Astrocyte (in vitro differentiated cells and primary cell): ENCODE data around the gene SPTBN2. TPM values are rescaled to one million over a fixed set of nuclear protein-coding genes. Genes with fewer than 3 reads are reported as not detected.

ENCODE experiments used
- DNase-seq: peaks from one replicate; pipeline ENCODE4 v3.0.0-alpha.2; 2010; ENCODE audit warnings: low read depth
- FAIRE-seq: peaks from 2 replicates; lab custom pipeline; 2011; peaks lifted over from hg19 to GRCh38; lab: Jason Lieb, UNC
- H2AFZ ChIP-seq: 2 replicates; pipeline ENCODE4 v1.6.0; 2012; ENCODE audit warnings: low read depth, low read length, inconsistent platforms
- H3K27ac ChIP-seq: 2 replicates; pipeline ENCODE4 v1.5.1; 2011; ENCODE audit warnings: low read depth, low read length, inconsistent platforms
- H3K27me3 ChIP-seq: 2 replicates; pipeline ENCODE4 v1.6.0; 2011; ENCODE audit warnings: low read length, inconsistent platforms; ENCODE audit not compliant: insufficient read depth
- H3K36me3 ChIP-seq: 2 replicates; pipeline ENCODE4 v1.5.1; 2011; ENCODE audit warnings: low read length, inconsistent platforms; ENCODE audit not compliant: insufficient read depth
- H3K4me1 ChIP-seq: 2 replicates; pipeline ENCODE4 v1.5.1; 2011; ENCODE audit warnings: low read length, inconsistent platforms; ENCODE audit not compliant: insufficient read depth
- H3K4me2 ChIP-seq: 2 replicates; pipeline ENCODE4 v1.6.0; 2012; ENCODE audit warnings: low read length, inconsistent platforms
- H3K4me3 ChIP-seq: 2 replicates; pipeline ENCODE4 v1.5.1; 2011; ENCODE audit warnings: low read depth, mild to moderate bottlenecking, low read length, inconsistent platforms; ENCODE audit not compliant: insufficient read depth
- H3K79me2 ChIP-seq: 2 replicates; pipeline ENCODE4 v1.6.0; 2012; ENCODE audit warnings: mild to moderate bottlenecking, low read length, inconsistent platforms; ENCODE audit not compliant: insufficient read depth
- H3K9ac ChIP-seq: 2 replicates; pipeline ENCODE4 v1.6.0; 2012; ENCODE audit warnings: mild to moderate bottlenecking, low read length, inconsistent platforms
- H3K9me3 ChIP-seq: 2 replicates; pipeline ENCODE4 v1.5.1; 2012; ENCODE audit warnings: low read depth, mild to moderate bottlenecking, low read length, inconsistent platforms; ENCODE audit not compliant: insufficient read depth
- H4K20me1 ChIP-seq: 2 replicates; pipeline ENCODE4 v1.6.0; 2012; ENCODE audit warnings: low read length, inconsistent platforms; ENCODE audit not compliant: insufficient read depth
- H3K27ac Mint-ChIP-seq: one replicate; pipeline ENCODE4 v1.8.0; 2021; ENCODE audit warnings: mild to moderate bottlenecking, mixed read lengths; ENCODE audit not compliant: unreplicated experiment
- H3K27me3 Mint-ChIP-seq: one replicate; pipeline ENCODE4 v1.8.0; 2021; ENCODE audit warnings: low read depth, mixed read lengths; ENCODE audit not compliant: unreplicated experiment
- H3K36me3 Mint-ChIP-seq: one replicate; pipeline ENCODE4 v1.8.0; 2021; ENCODE audit warnings: low read depth, mixed read lengths; ENCODE audit not compliant: unreplicated experiment
- H3K4me1 Mint-ChIP-seq: one replicate; pipeline ENCODE4 v1.8.0; 2021; ENCODE audit warnings: low read depth, mixed read lengths; ENCODE audit not compliant: unreplicated experiment
- H3K4me3 Mint-ChIP-seq: one replicate; pipeline ENCODE4 v1.8.0; 2021; ENCODE audit warnings: mild to moderate bottlenecking, moderate library complexity, mixed read lengths; ENCODE audit not compliant: unreplicated experiment
- H3K9me3 Mint-ChIP-seq: one replicate; pipeline ENCODE4 v1.8.0; 2021; ENCODE audit warnings: mild to moderate bottlenecking, mixed read lengths; ENCODE audit not compliant: unreplicated experiment
- CTCF ChIP-seq: IDR thresholded peaks from 2 replicates; pipeline ENCODE4 v1.5.1; 2011; ENCODE audit warnings: low read depth, mild to moderate bottlenecking, inconsistent platforms, low read length, moderate library complexity; ENCODE audit not compliant: insufficient read depth
- EZH2 ChIP-seq: IDR thresholded peaks from 2 replicates; pipeline ENCODE4 v1.6.1; 2012; ENCODE audit warnings: mild to moderate bottlenecking, low read length, inconsistent platforms; ENCODE audit not compliant: insufficient read depth
- total RNA-seq: library from RNA; stranded (reverse); gene quantifications from 2 replicates; pipeline ENCODE4 v1.2.1, GENCODE V29; 2021

Gene SPTBN2
- total RNA-seq, 1 donor from 2014 or later: 18.2 TPM

GRCh38 chr11:66713746-66714480, 15.1 kb downstream of the SPTBN2 start:
- H3K27me3 Mint-ChIP-seq: peaks cover 19% of the 10 kb centered on the region
- FAIRE-seq: no peak
- Histone ChIP-seq H3K27me3 (no peaks in the 10 kb centered on the region), H3K4me2 (no peak overlapping the region), H3K4me3 (no peak overlapping the region), H4K20me1 (no peaks in the 10 kb centered on the region), H3K27ac (no peak overlapping the region), H3K4me1 (no peaks in the 10 kb centered on the region), H3K36me3 (no peaks in the 10 kb centered on the region), H3K79me2 (no peaks in the 10 kb centered on the region), H3K9ac (no peak overlapping the region), H3K9me3 (no peaks in the 10 kb centered on the region), H2AFZ (no peak overlapping the region)
- H3K4me1 Mint-ChIP-seq: peaks cover 2% of the 10 kb centered on the region
- H3K27ac Mint-ChIP-seq: no peak overlapping the region
- H3K36me3 Mint-ChIP-seq: peaks cover 19% of the 10 kb centered on the region
- TF ChIP-seq EZH2 (no peak), CTCF (no peak)
- H3K9me3 Mint-ChIP-seq: peaks cover 2% of the 10 kb centered on the region
- DNase-seq: no peak
- no peak overlapping the region for H3K4me3 Mint-ChIP-seq

- H3K36me3 ChIP-seq: no peaks in the 10 kb centered on the region
- no peaks in the 10 kb centered on the region for H3K27me3 ChIP-seq
- no peaks in the 10 kb centered on the region for H3K9me3 ChIP-seq
- H3K27me3 Mint-ChIP-seq: peaks cover 6% of the 10 kb centered on the region
- no peak overlapping the region for H3K4me3 ChIP-seq
- H3K4me1 Mint-ChIP-seq: peaks cover 4% of the 10 kb centered on the region
- no peak overlapping the region for H3K4me3 Mint-ChIP-seq
- no peak overlapping the region for H3K9ac ChIP-seq
- no peak overlapping the region for H2AFZ ChIP-seq
- DNase-seq (no peak), FAIRE-seq (no peak)
- H4K20me1 ChIP-seq: no peaks in the 10 kb centered on the region
- H3K27ac ChIP-seq: no peak overlapping the region
- H3K9me3 Mint-ChIP-seq: peaks cover 2% of the 10 kb centered on the region
- TF ChIP-seq CTCF: no peak
- no peak for TF ChIP-seq EZH2
- H3K4me2 ChIP-seq: no peak overlapping the region
- no peaks in the 10 kb centered on the region for H3K79me2 ChIP-seq
- H3K27ac Mint-ChIP-seq: no peak overlapping the region
- H3K4me1 ChIP-seq: no peaks in the 10 kb centered on the region
- H3K36me3 Mint-ChIP-seq: peaks cover 25% of the 10 kb centered on the region
Observed at GRCh38 chr11:66710384-66710930, 18.6 kb downstream of the SPTBN2 start.

GRCh38 chr11:66708701-66709100, 20.3 kb downstream of the SPTBN2 start:
- Mint-ChIP-seq H3K4me1 (peaks cover 4% of the 10 kb centered on the region), H3K4me3 (no peak overlapping the region), H3K27me3 (peaks cover 3% of the 10 kb centered on the region), H3K9me3 (no peaks in the 10 kb centered on the region), H3K27ac (no peak overlapping the region), H3K36me3 (peaks cover 16% of the 10 kb centered on the region)
- H3K27ac ChIP-seq: no peak overlapping the region
- no peak overlapping the region for H3K9ac ChIP-seq
- no peaks in the 10 kb centered on the region for H3K9me3 ChIP-seq
- H3K4me1 ChIP-seq: no peaks in the 10 kb centered on the region
- no peaks in the 10 kb centered on the region for H3K36me3 ChIP-seq
- no peak overlapping the region for H3K4me2 ChIP-seq
- no peaks in the 10 kb centered on the region for H4K20me1 ChIP-seq
- FAIRE-seq (no peak), DNase-seq (no peak)
- no peaks in the 10 kb centered on the region for H3K79me2 ChIP-seq
- no peak overlapping the region for H3K4me3 ChIP-seq
- TF ChIP-seq EZH2 (no peak), CTCF (no peak)
- H2AFZ ChIP-seq: no peak overlapping the region
- no peaks in the 10 kb centered on the region for H3K27me3 ChIP-seq
